Glutamatergic neuron (in vitro differentiated cells): ENCODE data around the gene ZNF296. TPM values are rescaled to one million over a fixed set of nuclear protein-coding genes. Genes with fewer than 3 reads are reported as not detected.

ENCODE experiments used
- DNase-seq: peaks from one replicate; pipeline ENCODE4 v3.0.0; 2022
- H3K27ac Mint-ChIP-seq: one replicate; pipeline ENCODE4 v1.8.0; 2020; ENCODE audit warnings: mild to moderate bottlenecking, mixed read lengths, inconsistent platforms; ENCODE audit not compliant: unreplicated experiment
- H3K27me3 Mint-ChIP-seq: one replicate; pipeline ENCODE4 v1.8.0; 2020; ENCODE audit warnings: mild to moderate bottlenecking, moderate library complexity, mixed read lengths, inconsistent platforms; ENCODE audit not compliant: unreplicated experiment
- H3K36me3 Mint-ChIP-seq: one replicate; pipeline ENCODE4 v1.8.0; 2020; ENCODE audit warnings: mild to moderate bottlenecking, mixed read lengths, inconsistent platforms; ENCODE audit not compliant: unreplicated experiment
- H3K4me1 Mint-ChIP-seq: one replicate; pipeline ENCODE4 v1.8.0; 2020; ENCODE audit warnings: mild to moderate bottlenecking, low read depth, mixed read lengths, inconsistent platforms; ENCODE audit not compliant: unreplicated experiment
- H3K4me3 Mint-ChIP-seq: one replicate; pipeline ENCODE4 v1.8.0; 2020; ENCODE audit warnings: mild to moderate bottlenecking, mixed read lengths, inconsistent platforms; ENCODE audit not compliant: unreplicated experiment
- H3K9me3 Mint-ChIP-seq: one replicate; pipeline ENCODE4 v1.8.0; 2020; ENCODE audit warnings: mild to moderate bottlenecking, moderate library complexity, mixed read lengths, inconsistent platforms; ENCODE audit not compliant: unreplicated experiment
- total RNA-seq: library from RNA; stranded (reverse); fragmentation: NEBNext Ultra II Directional; extraction: Animal tissue kit (Norgen Biotek cat#: 25700); gene quantifications from one replicate; pipeline ENCODE4 v1.2.1, GENCODE V29; 2021; ENCODE audit not compliant: unreplicated experiment
- TF ChIP-seq, protein P1 (sequence below): fragments of 200-600 bp; sonication (generic); IDR thresholded peaks from one replicate; pipeline ENCODE4 v1.5.0; 2021; ENCODE audit not compliant: partially characterized antibody, unreplicated experiment

ZNF296 gene
- total RNA-seq, 1 donor from 2014 or later, result 6.3 TPM

DNA sequence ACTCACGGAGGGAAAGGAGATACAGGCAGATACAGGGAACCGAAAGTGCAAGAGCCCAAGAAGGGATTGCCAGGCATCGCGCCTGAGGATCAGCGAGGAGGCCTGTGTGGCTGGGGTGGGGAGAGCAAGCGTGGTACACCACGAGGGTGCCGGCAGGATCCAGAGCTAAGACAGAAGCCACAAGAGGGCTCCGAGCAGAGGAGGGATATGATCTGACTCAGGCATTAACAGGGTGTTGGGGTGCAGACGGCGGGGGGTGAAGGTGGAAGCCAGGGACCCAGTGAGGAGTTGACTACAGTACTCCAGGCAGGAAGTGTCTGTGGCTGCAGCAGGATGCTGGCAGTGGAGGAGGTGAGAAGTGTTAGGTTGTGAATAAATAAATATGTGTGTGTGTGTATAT, 11.3 kb upstream of the ZNF296 start:
- Mint-ChIP-seq H3K9me3 (peaks cover 6% of the 10 kb centered on the region), H3K27ac (peak overlapping the region; percentile 55), H3K36me3 (no peaks in the 10 kb centered on the region), H3K4me3 (no peak overlapping the region), H3K4me1 (peaks cover 4% of the 10 kb centered on the region), H3K27me3 (peaks cover 2% of the 10 kb centered on the region)
- TF ChIP-seq, protein P1, sequence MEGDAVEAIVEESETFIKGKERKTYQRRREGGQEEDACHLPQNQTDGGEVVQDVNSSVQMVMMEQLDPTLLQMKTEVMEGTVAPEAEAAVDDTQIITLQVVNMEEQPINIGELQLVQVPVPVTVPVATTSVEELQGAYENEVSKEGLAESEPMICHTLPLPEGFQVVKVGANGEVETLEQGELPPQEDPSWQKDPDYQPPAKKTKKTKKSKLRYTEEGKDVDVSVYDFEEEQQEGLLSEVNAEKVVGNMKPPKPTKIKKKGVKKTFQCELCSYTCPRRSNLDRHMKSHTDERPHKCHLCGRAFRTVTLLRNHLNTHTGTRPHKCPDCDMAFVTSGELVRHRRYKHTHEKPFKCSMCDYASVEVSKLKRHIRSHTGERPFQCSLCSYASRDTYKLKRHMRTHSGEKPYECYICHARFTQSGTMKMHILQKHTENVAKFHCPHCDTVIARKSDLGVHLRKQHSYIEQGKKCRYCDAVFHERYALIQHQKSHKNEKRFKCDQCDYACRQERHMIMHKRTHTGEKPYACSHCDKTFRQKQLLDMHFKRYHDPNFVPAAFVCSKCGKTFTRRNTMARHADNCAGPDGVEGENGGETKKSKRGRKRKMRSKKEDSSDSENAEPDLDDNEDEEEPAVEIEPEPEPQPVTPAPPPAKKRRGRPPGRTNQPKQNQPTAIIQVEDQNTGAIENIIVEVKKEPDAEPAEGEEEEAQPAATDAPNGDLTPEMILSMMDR, result no peak
- no peak for DNase-seq

DNA sequence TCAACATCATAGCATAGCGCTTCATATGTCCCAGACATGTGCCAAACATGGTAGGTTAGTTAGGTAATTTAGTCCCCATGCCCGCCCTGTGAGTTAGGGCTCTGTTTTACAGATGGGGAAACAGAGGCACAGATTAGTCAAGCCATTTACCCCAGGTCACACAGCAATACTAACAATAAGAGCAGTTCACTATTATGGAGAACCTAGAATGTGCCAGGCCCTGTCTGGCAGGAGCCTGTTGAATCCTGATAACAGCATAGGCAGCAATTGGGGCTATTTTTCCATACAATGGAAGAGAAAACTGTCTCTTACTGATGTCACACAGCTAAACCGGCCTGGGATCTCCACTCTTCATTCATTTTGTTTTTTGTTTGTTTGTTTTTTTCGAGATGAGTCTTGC, 10.2 kb upstream of the ZNF296 start:
- H3K4me3 Mint-ChIP-seq, result no peak overlapping the region
- peaks cover 4% of the 10 kb centered on the region for H3K4me1 Mint-ChIP-seq
- H3K27me3 Mint-ChIP-seq, result peaks cover 3% of the 10 kb centered on the region
- peaks cover 5% of the 10 kb centered on the region for H3K36me3 Mint-ChIP-seq
- TF ChIP-seq, protein P1, result no peak
- DNase-seq, result no peak
- H3K27ac Mint-ChIP-seq, result no peak overlapping the region
- H3K9me3 Mint-ChIP-seq, result peaks cover 1% of the 10 kb centered on the region

- H3K4me3 Mint-ChIP-seq, result peak overlapping the region; percentile 70
- peak overlapping the region; percentile 64 for H3K27ac Mint-ChIP-seq
- peaks cover 5% of the 10 kb centered on the region for H3K9me3 Mint-ChIP-seq
- H3K27me3 Mint-ChIP-seq, result peaks cover 4% of the 10 kb centered on the region
- peaks cover 5% of the 10 kb centered on the region for H3K36me3 Mint-ChIP-seq
- H3K4me1 Mint-ChIP-seq, result peaks cover 6% of the 10 kb centered on the region
- no peak for DNase-seq
- TF ChIP-seq, protein P1, result no peak
These were observed 5.9 kb upstream of the ZNF296 start for GRCh38 chr19:45082170-45082569.

DNA sequence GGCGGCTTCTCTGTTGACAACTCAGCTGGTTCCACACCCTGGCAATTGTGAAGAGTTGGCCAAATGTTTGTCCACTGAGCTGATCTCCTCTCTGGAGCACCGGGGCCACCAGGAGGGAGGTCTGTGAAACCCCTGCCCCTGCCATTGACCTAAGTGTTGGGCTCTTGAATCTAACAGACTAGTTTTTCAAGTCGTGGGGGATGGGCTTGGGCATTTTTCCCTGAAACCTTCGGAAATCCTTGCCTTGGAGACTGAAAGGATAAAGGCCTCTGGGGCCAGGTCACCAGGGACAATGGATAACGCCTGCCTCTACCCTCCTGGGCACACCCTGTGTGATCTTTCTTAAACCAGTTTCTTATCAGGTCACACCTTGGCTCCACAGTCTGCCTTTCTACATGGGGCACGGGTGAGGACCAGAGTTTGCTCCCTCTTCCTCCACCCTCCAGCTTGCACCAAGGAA, 3.7 kb upstream of the ZNF296 start:
- Mint-ChIP-seq H3K36me3 (peaks cover 5% of the 10 kb centered on the region), H3K9me3 (peaks cover 9% of the 10 kb centered on the region), H3K27ac (peak overlapping the region; percentile 94), H3K4me1 (peaks cover 12% of the 10 kb centered on the region), H3K4me3 (peak overlapping the region; percentile 98), H3K27me3 (peaks cover 4% of the 10 kb centered on the region)
- TF ChIP-seq, protein P1, result no peak
- DNase-seq, result no peak

GRCh38 chr19:45079063-45079910, 3.0 kb upstream of the ZNF296 start, which contains the start of gene GEMIN7:
TSS of gene GEMIN7 (plus strand) at chr19:45079260. CDS start at chr19:45090115, 10,855 bp downstream.
- H3K27ac Mint-ChIP-seq, result peak within 1 kb of the TSS; percentile 94
- H3K9me3 Mint-ChIP-seq, result peaks cover 9% of the 10 kb centered on the region
- H3K4me3 Mint-ChIP-seq, result peak within 1 kb of the TSS; percentile 98
- DNase-seq, result peak; percentile 92
- H3K27me3 Mint-ChIP-seq, result peaks cover 6% of the 10 kb centered on the region
- TF ChIP-seq, protein P1, result no peak
- peaks cover 18% of the 10 kb centered on the region for H3K4me1 Mint-ChIP-seq
- H3K36me3 Mint-ChIP-seq, result peaks cover 5% of the 10 kb centered on the region
